ENCODE data around the gene MCU.
A peak's percentile ranks its signal among the peaks of the same experiment; 100 is the strongest.

MCU gene

GRCh38 chr10:72802332-72802731 is 110.4 kb downstream of the MCU start:
- ChIA-PET CTCF (interaction anchor here (0.6 kb wide), 1 partner anchor 107 kb away, joined by 3 read pairs; no protein-coding TSS in a partner anchor), POLR2A (no interaction called here)
- TF ChIP-seq SUZ12 (IDR thresholded peaks at IDR 0.05) (no peak), PKNOX1 (IDR thresholded peaks at IDR 0.05) (peak; percentile 81), ZNF384 (IDR thresholded peaks at IDR 0.05) (peak; percentile 83), CTBP1 (IDR thresholded peaks at IDR 0.05; ENCODE audit: borderline replicate concordance) (no peak), L3MBTL2 (conservative IDR thresholded peaks at IDR 0.05) (no peak), LEF1 (IDR thresholded peaks at IDR 0.05; ENCODE audit: borderline replicate concordance) (no peak)
- no peak for DNase-seq (ENCODE audit: extremely low spot score)

- TF ChIP-seq SUZ12 (IDR thresholded peaks at IDR 0.05) = no peak
- TF ChIP-seq FOXK2 (IDR thresholded peaks at IDR 0.05) = no peak
- TF ChIP-seq FOXA1 (IDR thresholded peaks at IDR 0.05) = no peak
- no peak for TF ChIP-seq NFRKB (IDR thresholded peaks at IDR 0.05)
- no peak for TF ChIP-seq ELF4 (IDR thresholded peaks at IDR 0.05)
- no peak for TF ChIP-seq HDGF (IDR thresholded peaks at IDR 0.05; ENCODE audit: borderline replicate concordance)
- no peak for TF ChIP-seq CTBP1 (IDR thresholded peaks at IDR 0.05; ENCODE audit: borderline replicate concordance)
- TF ChIP-seq BHLHE40 (IDR thresholded peaks at IDR 0.05; ENCODE audit: borderline replicate concordance) = no peak
- TF ChIP-seq FOXM1 (IDR thresholded peaks at IDR 0.05; ENCODE audit: borderline replicate concordance) = no peak
- TF ChIP-seq ARNT (IDR thresholded peaks at IDR 0.05) = no peak
- no peak for TF ChIP-seq LEF1 (IDR thresholded peaks at IDR 0.05; ENCODE audit: borderline replicate concordance)
- no peak for TF ChIP-seq ZNF384 (IDR thresholded peaks at IDR 0.05)
- TF ChIP-seq SP1 (IDR thresholded peaks at IDR 0.05) = no peak
- no peak for TF ChIP-seq TARDBP (IDR thresholded peaks at IDR 0.05)
- TF ChIP-seq PKNOX1 (IDR thresholded peaks at IDR 0.05) = no peak
- TF ChIP-seq L3MBTL2 (conservative IDR thresholded peaks at IDR 0.05) = no peak
- no peak for DNase-seq (ENCODE audit: extremely low spot score)
- CTCF ChIA-PET = interaction anchor here (0.6 to 0.7 kb wide), 2 partner anchors 108 to 438 kb away, joined by 3 read pairs; no protein-coding TSS in a partner anchor
- POLR2A ChIA-PET = no interaction called here
Observed at GRCh38 chr10:72802763-72803505, 111.0 kb downstream of the MCU start.

- no peak for DNase-seq (ENCODE audit: extremely low spot score)
- TF ChIP-seq LEF1 (IDR thresholded peaks at IDR 0.05; ENCODE audit: borderline replicate concordance) (no peak), ELF4 (IDR thresholded peaks at IDR 0.05) (no peak), NFRKB (IDR thresholded peaks at IDR 0.05) (no peak), L3MBTL2 (conservative IDR thresholded peaks at IDR 0.05) (no peak), TARDBP (IDR thresholded peaks at IDR 0.05) (no peak), ZNF384 (IDR thresholded peaks at IDR 0.05) (no peak), HDGF (IDR thresholded peaks at IDR 0.05; ENCODE audit: borderline replicate concordance) (no peak), FOXA1 (IDR thresholded peaks at IDR 0.05) (no peak), PKNOX1 (IDR thresholded peaks at IDR 0.05) (no peak), ARNT (IDR thresholded peaks at IDR 0.05) (no peak), BHLHE40 (IDR thresholded peaks at IDR 0.05; ENCODE audit: borderline replicate concordance) (no peak), FOXK2 (IDR thresholded peaks at IDR 0.05) (no peak), SUZ12 (IDR thresholded peaks at IDR 0.05) (no peak), CTBP1 (IDR thresholded peaks at IDR 0.05; ENCODE audit: borderline replicate concordance) (no peak), FOXM1 (IDR thresholded peaks at IDR 0.05; ENCODE audit: borderline replicate concordance) (no peak), SP1 (IDR thresholded peaks at IDR 0.05) (no peak)
- POLR2A ChIA-PET = no interaction called here
- CTCF ChIA-PET = no interaction called here
Observed at GRCh38 chr10:72808001-72808400, 116.1 kb downstream of the MCU start.

- TF ChIP-seq ELF4 (IDR thresholded peaks at IDR 0.05) (no peak), LEF1 (IDR thresholded peaks at IDR 0.05; ENCODE audit: borderline replicate concordance) (no peak), CTBP1 (IDR thresholded peaks at IDR 0.05; ENCODE audit: borderline replicate concordance) (no peak), BHLHE40 (IDR thresholded peaks at IDR 0.05; ENCODE audit: borderline replicate concordance) (no peak)
- DNase-seq (ENCODE audit: extremely low spot score) = no peak
- POLR2A ChIA-PET = interaction anchor here (0.9 kb wide), 1 partner anchor 183 kb away, joined by 3 read pairs; the partner anchor contains the start of gene MICU1
- CTCF ChIA-PET = no interaction called here
Observed at GRCh38 chr10:72809006-72809405, 117.1 kb downstream of the MCU start.

GRCh38 chr10:72810976-72811375 is 119.0 kb downstream of the MCU start:
- no peak for DNase-seq (ENCODE audit: extremely low spot score)
- ChIA-PET POLR2A (no interaction called here), CTCF (no interaction called here)
- TF ChIP-seq CTBP1 (IDR thresholded peaks at IDR 0.05; ENCODE audit: borderline replicate concordance) = no peak
- TF ChIP-seq PKNOX1 (IDR thresholded peaks at IDR 0.05) = peak; percentile 47; the same call in 1 of the 2 replicates

- TF ChIP-seq ARNT (IDR thresholded peaks at IDR 0.05) (no peak), ZNF384 (IDR thresholded peaks at IDR 0.05) (no peak), BHLHE40 (IDR thresholded peaks at IDR 0.05; ENCODE audit: borderline replicate concordance) (no peak), FOXA1 (IDR thresholded peaks at IDR 0.05) (no peak), SUZ12 (IDR thresholded peaks at IDR 0.05) (no peak), FOXK2 (IDR thresholded peaks at IDR 0.05) (no peak), FOXM1 (IDR thresholded peaks at IDR 0.05; ENCODE audit: borderline replicate concordance) (no peak)
- no peak for DNase-seq (ENCODE audit: extremely low spot score)
- CTCF ChIA-PET = no interaction called here
- POLR2A ChIA-PET = no interaction called here
Observed at GRCh38 chr10:72812415-72812752, 120.4 kb downstream of the MCU start.

All from HEK293T (cell line).